Activated CD8-positive, alpha-beta memory T cell treated with anti-CD3 and anti-CD28 coated beads, Interleukin-2, amount 50 U/mL, for 4 hours (primary cell): ENCODE data around the gene NCKAP1.
"Not testable (repeated sequence)": the region's sequence is repeated elsewhere in the genome, so short reads cannot be mapped to it uniquely, and the experiment has no call there.

Source experiments
- DNase-seq: peaks from one replicate; pipeline ENCODE4 v3.0.0-alpha.2; 2020

Gene NCKAP1

GRCh38 chr2:183037553-183038340 lies 510 bp downstream of the NCKAP1 start:
- peak; percentile 43 for DNase-seq

- DNase-seq: no peak
Measured at GRCh38 chr2:183037074-183037552, 1.1 kb downstream of the NCKAP1 start.

GRCh38 chr2:183035954-183036669 lies 2.1 kb downstream of the NCKAP1 start:
- DNase-seq: no peak

DNA sequence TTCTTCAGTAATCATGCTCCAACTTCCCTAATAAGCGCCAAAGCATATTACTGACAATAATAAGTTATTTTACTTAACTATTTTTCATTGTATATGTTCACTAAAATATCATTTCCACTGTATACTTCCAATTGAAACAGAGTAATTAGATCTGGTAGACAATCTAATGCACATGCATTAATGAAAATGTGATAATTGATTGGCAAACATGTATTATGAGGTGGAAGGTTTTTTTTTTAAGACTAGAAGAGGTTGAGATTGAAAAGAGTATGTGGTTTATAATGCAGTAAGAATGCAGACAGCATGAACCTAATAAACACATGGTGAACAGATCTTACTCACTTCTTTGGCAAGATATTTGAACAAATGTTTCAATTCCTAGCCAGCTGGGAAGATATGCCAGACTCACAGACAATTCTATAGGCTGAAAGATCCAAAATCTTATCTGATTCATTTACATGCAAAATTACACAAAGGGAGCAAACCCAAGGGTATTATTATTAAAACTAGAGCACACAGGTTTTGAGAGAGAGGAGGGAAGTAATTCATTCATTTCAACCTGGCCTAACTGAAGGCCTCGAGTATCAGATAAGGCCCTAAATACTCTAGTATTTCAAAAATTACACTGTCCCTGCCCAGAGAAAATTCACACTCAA lies 2.8 kb downstream of the NCKAP1 start:
- no peak for DNase-seq

DNA sequence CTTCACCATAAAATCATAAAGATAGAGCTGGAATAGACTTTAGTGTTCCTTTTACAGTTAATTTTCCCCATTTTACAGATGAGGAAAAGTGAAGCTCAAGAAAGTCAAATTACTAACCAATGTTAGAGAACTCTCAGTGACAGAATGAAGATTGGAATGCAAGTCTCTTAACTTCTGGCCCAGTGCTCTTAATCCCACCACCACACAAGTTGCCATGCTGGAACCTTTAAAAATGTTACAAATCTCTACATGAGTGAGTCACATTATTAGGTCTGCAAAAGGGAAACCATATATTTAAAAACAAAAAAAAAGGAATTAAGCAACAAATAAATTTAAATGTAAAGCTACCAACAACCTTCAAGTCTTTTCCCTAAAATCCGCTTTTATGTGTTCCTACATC lies 3.5 kb downstream of the NCKAP1 start:
- DNase-seq: no peak

DNA sequence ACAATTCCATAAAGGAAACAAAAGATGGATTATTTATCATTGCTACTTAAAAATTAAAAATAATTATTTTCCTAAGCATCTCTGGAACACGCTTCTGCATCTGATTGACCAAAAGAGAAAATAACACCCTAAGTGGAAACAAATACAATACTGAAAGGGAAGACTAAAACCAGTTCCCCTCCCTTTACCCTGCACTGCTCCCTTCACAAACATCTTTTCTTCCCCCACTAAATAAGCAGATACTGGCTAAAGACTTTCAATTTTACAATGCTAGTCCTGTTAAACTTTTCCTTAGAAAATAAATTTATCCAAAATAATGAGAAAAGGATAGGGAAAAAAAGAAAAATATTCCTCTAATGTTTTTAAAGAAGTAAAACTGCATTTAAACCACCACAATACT lies 4.3 kb downstream of the NCKAP1 start:
- no peak for DNase-seq

DNA sequence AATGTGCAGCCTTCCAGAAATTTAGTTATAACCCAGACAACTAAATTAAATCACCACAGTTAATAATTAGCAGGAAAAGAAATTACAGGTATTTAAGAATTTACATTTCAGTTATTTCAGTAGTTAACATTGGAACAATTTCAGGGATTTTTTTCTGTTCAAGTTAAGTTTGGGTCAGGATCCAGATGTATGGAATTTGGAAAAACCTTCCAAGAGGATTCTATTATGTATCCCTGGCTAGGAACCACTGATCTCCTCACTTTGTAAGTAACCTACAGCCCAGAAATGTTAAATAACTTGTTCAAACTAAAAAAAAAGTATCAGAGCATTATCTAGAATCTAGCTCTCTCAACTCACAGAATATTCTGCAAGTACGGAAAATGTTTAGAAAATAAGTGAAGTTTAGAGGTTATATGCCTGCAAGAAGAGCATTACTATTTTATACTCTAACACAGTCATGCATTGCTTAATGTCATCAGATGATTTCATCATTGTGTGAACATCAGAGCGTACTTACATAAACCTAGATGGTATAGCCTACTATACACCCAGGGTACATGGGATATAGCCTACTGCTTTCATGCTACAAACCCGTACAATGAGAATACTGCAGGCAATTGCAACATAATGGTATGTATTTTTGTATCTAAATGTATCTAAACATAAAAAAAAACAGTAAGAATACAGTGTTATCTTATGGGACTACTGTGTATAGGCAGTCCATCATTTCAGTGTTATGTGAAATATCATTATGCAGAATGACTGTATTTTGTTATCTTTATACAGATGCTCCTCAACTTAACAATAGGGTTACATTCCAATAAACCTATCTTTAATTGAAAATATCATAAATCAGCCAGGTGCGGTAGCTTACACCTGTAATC lies 6.1 kb downstream of the NCKAP1 start:
- no peak for DNase-seq

DNA sequence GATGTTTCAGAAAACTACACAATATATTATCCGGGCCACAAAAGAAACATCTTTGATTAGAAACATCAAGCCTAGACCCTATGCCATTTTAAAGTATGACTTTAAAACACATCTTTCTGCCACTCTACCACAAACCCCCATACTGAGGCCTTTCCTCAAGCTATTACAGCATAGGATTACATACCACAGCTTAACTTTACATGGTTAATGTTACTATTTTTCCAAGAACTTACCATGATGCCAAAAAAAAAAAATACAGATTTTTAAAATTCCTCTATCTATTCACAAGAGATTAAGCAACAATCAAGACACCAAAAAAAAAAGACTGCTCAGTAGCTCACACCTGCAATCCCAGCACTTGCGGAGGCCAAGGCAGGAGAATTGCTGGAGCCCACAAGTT lies 9.0 kb downstream of the NCKAP1 start:
- DNase-seq: no peak

DNA sequence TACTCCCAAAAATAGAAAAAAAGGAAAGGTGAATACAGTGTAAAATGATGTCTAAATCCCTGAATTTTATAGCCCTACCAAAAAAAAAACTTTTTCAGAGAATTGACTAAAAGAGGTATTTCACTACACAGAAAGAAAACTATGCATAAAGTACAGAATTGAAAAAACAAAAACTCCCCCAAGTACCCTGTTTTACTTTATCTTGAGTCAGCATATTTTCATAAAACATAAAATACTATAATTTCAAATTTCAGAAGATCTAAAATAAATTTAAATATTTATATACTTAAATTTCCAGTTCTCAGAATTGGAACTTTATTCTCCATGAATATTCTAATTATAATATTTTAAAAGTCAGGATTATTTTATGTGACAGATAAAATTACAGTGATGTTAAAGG lies 10.1 kb downstream of the NCKAP1 start:
- DNase-seq: no peak

DNA sequence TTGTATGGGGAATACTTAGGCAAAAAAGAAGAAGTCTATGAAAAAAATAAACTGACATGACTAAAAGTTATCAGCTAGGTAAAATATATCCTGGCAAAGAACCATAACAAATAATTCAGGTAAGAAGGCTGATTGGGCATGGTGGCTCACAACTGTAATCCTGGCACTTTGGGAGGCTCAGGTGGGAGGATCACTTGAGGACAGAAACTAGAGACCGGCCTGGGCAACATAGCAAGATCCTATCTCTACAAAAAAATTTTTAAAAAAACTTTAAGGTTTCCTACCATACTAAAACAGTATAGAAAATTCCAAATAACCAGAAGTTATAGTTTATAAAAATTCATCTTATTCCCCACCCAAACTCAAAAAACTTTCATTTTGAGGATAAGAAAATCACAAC lies 10.8 kb downstream of the NCKAP1 start:
- DNase-seq: no peak

DNA sequence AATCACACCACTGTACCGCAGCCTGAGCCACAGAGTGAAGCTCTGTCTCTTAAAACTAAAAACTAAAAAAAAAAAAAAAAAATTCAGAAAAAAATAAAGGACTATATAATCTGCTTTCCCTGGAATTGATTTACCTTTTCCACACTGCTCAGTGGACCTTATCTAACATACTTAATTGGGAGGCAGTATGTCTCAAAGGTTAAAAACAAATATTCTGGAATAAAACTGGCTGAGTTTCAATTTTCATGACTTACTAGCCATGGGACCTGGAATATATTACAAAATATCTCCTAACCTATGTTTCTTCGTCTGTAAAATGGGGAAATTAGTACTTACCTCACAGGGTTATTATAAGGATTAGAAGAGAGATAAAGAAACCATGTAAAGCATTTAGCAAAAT lies 11.8 kb downstream of the NCKAP1 start:
- DNase-seq: no peak

DNA sequence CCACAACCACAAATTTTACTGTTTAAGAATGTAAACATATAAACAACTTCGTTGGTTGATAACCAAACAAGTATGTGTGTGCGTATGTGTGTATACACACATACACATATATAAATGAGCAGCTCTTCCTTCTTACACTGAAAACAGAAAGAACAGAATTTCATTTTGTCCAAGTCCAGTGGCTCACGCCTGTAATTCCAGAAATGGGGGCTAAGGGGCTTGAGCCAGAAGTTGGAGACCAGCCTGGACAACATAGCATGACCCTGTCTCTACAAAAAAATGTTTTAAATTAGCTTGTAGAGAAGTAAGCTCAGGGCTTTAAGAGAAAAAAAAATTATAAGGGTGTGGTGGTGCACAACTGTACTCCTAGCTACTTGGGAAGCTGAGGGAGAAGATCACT lies 12.3 kb downstream of the NCKAP1 start:
- DNase-seq: no peak

DNA sequence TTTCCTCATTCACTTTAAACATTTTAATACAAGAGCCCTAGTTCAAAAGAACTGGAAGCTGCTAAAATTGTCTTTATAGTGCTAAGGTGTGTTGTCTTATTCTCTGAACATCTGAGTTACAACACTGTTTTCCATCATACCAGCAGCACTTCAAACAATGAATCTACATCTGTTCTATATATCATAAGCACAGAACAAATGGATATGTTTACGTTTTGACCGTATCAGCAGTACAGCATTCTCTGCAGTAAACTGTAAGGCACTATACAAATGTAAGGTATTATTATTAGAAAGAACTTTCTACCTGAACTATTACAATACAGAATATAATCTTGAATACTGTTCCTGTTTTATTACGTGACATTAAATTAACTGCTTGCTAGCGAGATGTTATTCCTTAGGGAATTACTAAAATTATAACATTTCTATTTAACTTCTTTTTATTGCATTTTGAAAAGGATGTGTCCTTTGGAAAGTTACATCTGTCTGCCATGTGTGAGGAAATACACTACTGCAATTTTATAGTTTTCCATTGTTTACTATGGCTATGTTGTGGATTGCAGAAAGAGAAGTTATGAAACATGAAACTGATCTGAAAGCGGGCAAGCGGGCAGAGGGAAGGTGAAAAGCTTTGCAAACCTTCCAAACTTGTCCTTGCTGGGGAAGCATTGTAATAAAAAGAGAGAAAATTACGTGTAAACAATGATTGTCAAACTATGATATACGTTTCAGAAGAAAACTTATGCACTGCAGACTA lies 13.7 kb downstream of the NCKAP1 start:
- DNase-seq: no peak

DNA sequence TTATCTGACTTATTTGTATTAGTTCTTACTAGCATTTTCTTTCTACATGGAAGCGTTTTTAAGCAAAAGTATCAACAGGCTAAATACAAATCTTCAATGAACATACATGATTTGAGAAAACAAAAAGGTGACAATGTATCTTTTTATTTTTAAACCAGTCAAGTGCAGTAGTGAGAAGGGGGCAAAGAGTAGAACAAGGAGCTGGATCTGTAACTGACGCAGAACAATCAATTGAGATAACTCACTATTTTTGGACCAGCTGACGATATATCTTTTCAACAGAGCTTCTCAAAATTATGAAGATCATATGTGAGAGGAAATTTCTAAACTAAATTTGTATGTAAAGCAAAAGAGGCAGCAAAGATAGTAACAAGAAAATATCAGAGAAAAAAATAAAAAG lies 15.5 kb downstream of the NCKAP1 start:
- DNase-seq: no peak

- DNase-seq: no peak
Measured at GRCh38 chr2:183021613-183022012, 16.6 kb downstream of the NCKAP1 start.

DNA sequence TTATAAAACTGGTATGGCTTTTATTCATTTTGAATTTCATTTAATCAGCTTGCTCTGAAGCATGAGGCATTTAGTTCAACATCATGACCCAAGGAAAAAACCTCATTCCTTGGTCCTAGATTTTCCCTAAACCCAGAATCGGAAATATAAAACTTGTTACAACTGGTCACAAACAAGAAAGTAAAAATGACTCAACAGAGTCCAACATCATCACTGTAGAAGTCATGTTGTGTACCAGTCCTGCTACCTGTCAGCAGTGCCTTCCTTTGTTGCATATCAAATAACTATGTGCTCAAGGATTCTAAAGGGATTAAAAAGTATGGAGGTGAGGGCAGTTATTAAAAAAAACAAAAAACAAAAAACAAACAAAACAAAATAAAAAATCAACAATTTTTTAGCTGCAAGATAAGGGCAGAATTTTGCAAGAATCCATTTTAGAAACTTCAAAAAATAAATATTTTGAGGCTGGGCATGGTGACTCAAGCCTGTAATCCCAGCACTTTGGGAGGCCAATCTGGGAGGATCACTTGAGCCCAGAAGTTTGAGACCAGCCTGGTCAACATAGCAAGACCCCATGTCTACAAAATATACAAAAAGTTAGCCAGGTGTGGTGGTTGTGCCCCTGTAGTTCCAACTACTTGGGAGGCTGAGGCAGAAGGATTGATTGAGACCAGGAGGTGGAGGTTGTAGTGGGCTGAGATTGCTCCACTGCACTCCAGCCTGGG lies 18.4 kb downstream of the NCKAP1 start:
- no peak for DNase-seq

- DNase-seq: not testable (repeated sequence)
Measured at GRCh38 chr2:183017845-183018244, 20.4 kb downstream of the NCKAP1 start.

GRCh38 chr2:183014005-183014404 lies 24.3 kb downstream of the NCKAP1 start:
- no peak for DNase-seq

DNA sequence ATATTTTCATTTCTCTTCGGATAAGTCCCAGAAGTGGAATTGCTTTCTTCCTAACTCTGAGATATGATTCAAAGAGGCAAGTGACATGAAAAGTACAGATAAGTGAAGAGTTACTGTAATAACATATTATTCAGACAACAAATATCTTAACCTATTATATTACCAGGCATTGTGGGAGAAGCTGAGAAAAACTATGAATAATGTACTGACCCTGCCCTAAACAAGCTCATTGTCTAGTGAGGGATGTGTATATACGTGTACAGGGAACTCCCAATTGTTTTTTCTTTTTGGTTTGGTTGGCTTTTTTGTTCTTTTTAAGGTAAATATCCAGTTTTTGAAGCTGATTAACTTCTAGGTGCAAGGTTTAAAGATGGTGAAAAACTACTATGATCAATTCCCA lies 26.5 kb downstream of the NCKAP1 start:
- no peak for DNase-seq

DNA sequence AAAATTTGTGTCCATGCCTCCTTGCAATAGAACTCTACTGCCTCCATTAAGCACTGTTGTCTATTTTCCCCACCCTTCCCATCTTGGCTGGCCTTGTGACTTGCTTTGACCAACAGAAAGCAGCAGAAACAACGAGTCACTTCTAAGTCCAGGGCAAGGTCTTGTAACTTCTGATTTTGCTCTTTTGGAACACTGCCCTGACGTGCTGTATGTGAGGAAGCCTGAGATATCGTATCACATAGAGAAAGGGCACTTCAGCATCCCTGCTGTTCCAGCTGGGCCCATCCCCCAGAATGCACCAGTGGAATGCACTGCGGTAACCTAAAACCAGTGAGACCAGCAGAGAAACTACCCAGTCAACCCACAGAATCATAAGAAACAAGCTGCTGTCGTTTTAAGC lies 28.1 kb downstream of the NCKAP1 start:
- DNase-seq: no peak

- no peak for DNase-seq
Measured at GRCh38 chr2:183009249-183009899, 28.9 kb downstream of the NCKAP1 start.
